Ascending aorta (tissue), 2 donors: ENCODE measurements around the gene FNBP1L. TPM values are rescaled to one million over a fixed set of nuclear protein-coding genes. Genes with fewer than 3 reads are reported as not detected.

Experiments
- DNase-seq, 2 donors: peaks; one replicate each; pipeline ENCODE4 v3.0.0-alpha.2; 2019; ENCODE audit warnings: low spot score in 2 of 2
- H3K27ac ChIP-seq, 2 donors: fragments of 200-600 bp; sonication (generic); one replicate each; pipeline ENCODE4 v1.5.1; 2016 to 2017; ENCODE audit warnings: mild to moderate bottlenecking in 1 of 2
- H3K27me3 ChIP-seq: fragments of 200-600 bp; sonication (generic); one replicate; pipeline ENCODE4 v1.5.1; 2017
- H3K36me3 ChIP-seq, 2 donors: fragments of 200-600 bp; sonication (generic); one replicate each; pipeline ENCODE4 v1.5.1; 2016
- H3K4me1 ChIP-seq, 2 donors: fragments of 200-600 bp; sonication (generic); one replicate each; pipeline ENCODE4 v1.5.1; 2016 to 2017; ENCODE audit warnings: mild to moderate bottlenecking in 1 of 2
- H3K4me3 ChIP-seq, 2 donors: fragments of 200-600 bp; sonication (generic); one replicate each; pipeline ENCODE4 v1.5.1; 2016 to 2017; ENCODE audit warnings: mild to moderate bottlenecking in 1 of 2
- H3K9me3 ChIP-seq, 2 donors: fragments of 200-600 bp; sonication (generic); one replicate each; pipeline ENCODE4 v1.5.1; 2016
- intact Hi-C: fragments of 100-400 bp; cut with DNase I; formaldehyde crosslinking; loops from one replicate; pipeline ENCODE4 v1.15.1; 2023
- total RNA-seq: library from RNA; depleted of rRNA; stranded (reverse); fragments of >200 nt; gene quantifications from one replicate; pipeline ENCODE4 v1.1.0, GENCODE V29; 2016
- TF ChIP-seq, protein P1 (sequence below), 3 experiments: fragments of 200-600 bp in 2 of 3; fragments of 450-650 bp in 1 of 3; sonication (generic) in 2 of 3; IDR thresholded peaks; one replicate each; pipeline ENCODE4 v1.5.1; 2016 to 2019; ENCODE audit warnings: antibody characterized with exemption in 3 of 3, mild to moderate bottlenecking in 1 of 3, moderate library complexity in 1 of 3

Gene FNBP1L
- total RNA-seq, 1 donor from 2014 or later = 12.6 TPM

GRCh38 chr1:93541045-93541444 lies 93.1 kb downstream of the FNBP1L start:
- Histone ChIP-seq H3K36me3 (no peaks in the 10 kb centered on the region), H3K27ac (no peak overlapping the region), H3K9me3 (no peaks in the 10 kb centered on the region), H3K4me1 (no peaks in the 10 kb centered on the region), H3K27me3 (no peaks in the 10 kb centered on the region), H3K4me3 (no peak overlapping the region)
- no peak for DNase-seq
- intact Hi-C loops = no loop called here
- TF ChIP-seq, protein P1, sequence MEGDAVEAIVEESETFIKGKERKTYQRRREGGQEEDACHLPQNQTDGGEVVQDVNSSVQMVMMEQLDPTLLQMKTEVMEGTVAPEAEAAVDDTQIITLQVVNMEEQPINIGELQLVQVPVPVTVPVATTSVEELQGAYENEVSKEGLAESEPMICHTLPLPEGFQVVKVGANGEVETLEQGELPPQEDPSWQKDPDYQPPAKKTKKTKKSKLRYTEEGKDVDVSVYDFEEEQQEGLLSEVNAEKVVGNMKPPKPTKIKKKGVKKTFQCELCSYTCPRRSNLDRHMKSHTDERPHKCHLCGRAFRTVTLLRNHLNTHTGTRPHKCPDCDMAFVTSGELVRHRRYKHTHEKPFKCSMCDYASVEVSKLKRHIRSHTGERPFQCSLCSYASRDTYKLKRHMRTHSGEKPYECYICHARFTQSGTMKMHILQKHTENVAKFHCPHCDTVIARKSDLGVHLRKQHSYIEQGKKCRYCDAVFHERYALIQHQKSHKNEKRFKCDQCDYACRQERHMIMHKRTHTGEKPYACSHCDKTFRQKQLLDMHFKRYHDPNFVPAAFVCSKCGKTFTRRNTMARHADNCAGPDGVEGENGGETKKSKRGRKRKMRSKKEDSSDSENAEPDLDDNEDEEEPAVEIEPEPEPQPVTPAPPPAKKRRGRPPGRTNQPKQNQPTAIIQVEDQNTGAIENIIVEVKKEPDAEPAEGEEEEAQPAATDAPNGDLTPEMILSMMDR (IDR thresholded peaks at IDR 0.05) = no peak

GRCh38 chr1:93542398-93542797 lies 94.5 kb downstream of the FNBP1L start:
- intact Hi-C loops = no loop called here
- Histone ChIP-seq H3K4me1 (no peaks in the 10 kb centered on the region), H3K9me3 (no peaks in the 10 kb centered on the region), H3K36me3 (peaks cover 0 to 2% of the 10 kb centered on the region in 2 donors), H3K27me3 (no peaks in the 10 kb centered on the region), H3K4me3 (no peak overlapping the region), H3K27ac (no peak overlapping the region)
- TF ChIP-seq, protein P1 (IDR thresholded peaks at IDR 0.05) = no peak
- no peak for DNase-seq

GRCh38 chr1:93546162-93546863 lies 98.4 kb downstream of the FNBP1L start:
- Histone ChIP-seq H3K27ac (no peak overlapping the region), H3K4me3 (no peak overlapping the region), H3K4me1 (no peaks in the 10 kb centered on the region), H3K9me3 (no peaks in the 10 kb centered on the region), H3K36me3 (peaks cover 0 to 15% of the 10 kb centered on the region in 2 donors), H3K27me3 (no peaks in the 10 kb centered on the region)
- intact Hi-C loops = no loop called here
- TF ChIP-seq, protein P1 (IDR thresholded peaks at IDR 0.05) = no peak
- no peak for DNase-seq

DNA sequence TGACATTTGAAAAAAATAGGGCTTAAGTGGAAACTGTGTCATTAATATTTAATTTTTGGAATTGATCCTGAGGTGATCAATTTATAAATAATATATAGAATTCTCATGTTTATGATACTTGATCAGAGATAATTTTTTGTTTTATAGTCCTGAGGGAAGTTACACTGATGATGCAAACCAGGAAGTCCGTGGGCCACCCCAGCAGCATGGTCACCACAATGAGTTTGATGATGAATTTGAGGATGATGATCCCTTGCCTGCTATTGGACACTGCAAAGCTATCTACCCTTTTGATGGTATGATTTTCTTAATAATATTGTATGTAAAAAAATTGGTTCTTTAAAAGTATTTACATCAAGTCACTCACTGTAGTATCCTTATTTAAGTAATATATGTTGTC lies 101.2 kb downstream of the FNBP1L start:
- Histone ChIP-seq H3K27me3 (no peaks in the 10 kb centered on the region), H3K27ac (no peak overlapping the region), H3K4me1 (no peaks in the 10 kb centered on the region), H3K9me3 (no peaks in the 10 kb centered on the region), H3K36me3 (peaks cover 0 to 19% of the 10 kb centered on the region in 2 donors), H3K4me3 (no peak overlapping the region)
- intact Hi-C loops = no loop called here
- DNase-seq = no peak
- TF ChIP-seq, protein P1 (IDR thresholded peaks at IDR 0.05) = no peak

DNA sequence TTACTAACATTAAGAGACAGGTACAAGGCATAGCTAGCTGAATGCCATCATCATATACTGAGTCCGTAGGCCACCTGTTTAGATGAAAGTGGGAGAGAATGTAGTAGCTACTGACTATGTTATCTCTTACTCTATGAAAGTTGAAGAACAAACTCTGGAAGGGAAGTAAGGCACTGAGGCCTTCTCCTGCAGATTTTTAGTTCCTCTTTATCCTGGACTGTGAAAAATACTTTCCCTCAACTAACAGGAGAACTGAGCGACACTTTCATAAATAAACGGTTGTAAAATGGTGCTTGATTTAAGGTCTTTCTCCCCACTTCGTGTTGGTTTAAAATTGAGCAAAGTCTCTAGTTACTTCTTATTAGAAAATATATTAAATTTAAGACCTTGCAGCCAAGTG lies 101.9 kb downstream of the FNBP1L start:
- Histone ChIP-seq H3K4me3 (no peak overlapping the region), H3K9me3 (no peaks in the 10 kb centered on the region), H3K4me1 (no peaks in the 10 kb centered on the region), H3K27ac (no peak overlapping the region), H3K27me3 (no peaks in the 10 kb centered on the region), H3K36me3 (peaks cover 0 to 19% of the 10 kb centered on the region in 2 donors)
- intact Hi-C loops = loop anchor here (10.0 kb wide), 2 partner anchors 105 to 245 kb away; partner anchors contain the start of gene FNBP1L
- no peak for DNase-seq
- TF ChIP-seq, protein P1 (IDR thresholded peaks at IDR 0.05) = no peak
